Stimulated activated CD8-positive, alpha-beta memory T cell treated with anti-CD3 and anti-CD28 coated beads, Interleukin-7, amount 100 ng/mL, for 24 hours (primary cell): Measurements from ENCODE around the gene TPD52L1.
"Not testable (repeated sequence)": the region's sequence is repeated elsewhere in the genome, so short reads cannot be mapped to it uniquely, and the experiment has no call there.

Experiments used
- DNase-seq: peaks from one replicate; pipeline ENCODE4 v3.0.0-alpha.2; 2020; ENCODE audit warnings: low read depth

Gene TPD52L1

GRCh38 chr6:125273965-125274364 is 120.4 kb downstream of the TPD52L1 start:
- DNase-seq: no peak

- no peak for DNase-seq
Observed at GRCh38 chr6:125274935-125275334, 121.4 kb downstream of the TPD52L1 start.

GRCh38 chr6:125275779-125276178 is 122.2 kb downstream of the TPD52L1 start:
- DNase-seq: no peak

GRCh38 chr6:125277838-125278237 is 124.3 kb downstream of the TPD52L1 start:
- no peak for DNase-seq

GRCh38 chr6:125279961-125280360 is 126.4 kb downstream of the TPD52L1 start:
- DNase-seq: no peak

- DNase-seq: not testable (repeated sequence)
Observed at GRCh38 chr6:125280370-125281035, 126.9 kb downstream of the TPD52L1 start.

- not testable (repeated sequence) for DNase-seq
Observed at GRCh38 chr6:125282470-125282869, 128.9 kb downstream of the TPD52L1 start.

- DNase-seq: no peak
Observed at GRCh38 chr6:125285353-125285752, 131.8 kb downstream of the TPD52L1 start.

GRCh38 chr6:125285936-125286335 is 132.4 kb downstream of the TPD52L1 start:
- DNase-seq: no peak

GRCh38 chr6:125287718-125288117 is 134.1 kb downstream of the TPD52L1 start:
- DNase-seq: no peak

- DNase-seq: no peak
Observed at GRCh38 chr6:125293587-125293986, 140.0 kb downstream of the TPD52L1 start.

- no peak for DNase-seq
Observed at GRCh38 chr6:125294036-125294435, 140.5 kb downstream of the TPD52L1 start.

- DNase-seq: no peak
Observed at GRCh38 chr6:125294925-125295324, 141.4 kb downstream of the TPD52L1 start.

GRCh38 chr6:125296471-125296870 is 142.9 kb downstream of the TPD52L1 start:
- DNase-seq: no peak

- DNase-seq: no peak
Observed at GRCh38 chr6:125299257-125299656, 145.7 kb downstream of the TPD52L1 start.

- DNase-seq: no peak
Observed at GRCh38 chr6:125300992-125301434, 147.4 kb downstream of the TPD52L1 start.

GRCh38 chr6:125301435-125302391 is 148.1 kb downstream of the TPD52L1 start, which contains the start of gene HDDC2:
Gene HDDC2, minus strand, starts transcription at chr6:125301967. Its CDS starts 35 bp downstream, at chr6:125301932.
- peak; percentile 20 for DNase-seq

GRCh38 chr6:125302840-125303511 is 149.4 kb downstream of the TPD52L1 start:
- no peak for DNase-seq

- DNase-seq: no peak
Observed at GRCh38 chr6:125303512-125303854, 149.9 kb downstream of the TPD52L1 start.

GRCh38 chr6:125304970-125305660 is 151.5 kb downstream of the TPD52L1 start:
- DNase-seq: no peak

- DNase-seq: no peak
Observed at GRCh38 chr6:125306756-125307149, 153.2 kb downstream of the TPD52L1 start.
